ENCODE results near the gene PEMT.

PEMT gene

DNA sequence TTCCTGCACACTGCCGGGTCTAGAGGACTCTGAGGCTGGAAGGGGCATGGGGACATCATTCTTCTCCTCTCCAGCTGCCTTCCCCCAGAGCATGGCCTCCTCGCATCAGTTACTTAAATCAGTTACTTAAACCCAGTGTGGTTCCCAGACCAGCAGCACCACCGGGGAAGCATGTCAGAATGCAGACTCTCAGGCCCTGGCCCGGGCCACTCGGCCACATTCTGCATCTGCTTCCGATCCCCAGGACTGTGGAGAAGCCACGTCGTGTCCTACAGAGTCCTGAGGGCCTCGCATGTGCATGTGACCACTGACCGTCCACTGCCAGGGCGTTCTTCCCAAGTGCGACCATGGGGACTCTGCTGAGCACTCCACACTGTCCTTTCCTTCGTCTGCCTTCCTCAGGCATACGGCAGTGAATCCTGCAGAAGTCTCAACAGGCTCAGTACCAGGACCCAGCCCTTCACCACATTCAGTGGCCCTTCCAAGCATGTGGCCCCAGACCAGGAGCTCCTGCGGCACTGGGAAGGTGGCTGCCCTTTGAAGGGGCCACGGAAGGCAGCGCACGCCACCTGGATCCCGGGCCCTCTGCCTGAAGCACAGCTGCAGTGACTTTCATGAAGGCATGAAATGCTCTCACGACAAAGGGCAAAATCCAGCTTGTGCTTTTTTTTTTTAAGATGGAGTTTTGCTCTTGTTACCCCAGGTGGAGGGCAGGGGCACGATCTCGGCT lies 48.4 kb downstream of the PEMT start:
- DNase-seq = no peak
- in situ Hi-C loops (cut with MboI; ENCODE audit: low pct_unique_long_range_greater_than_20kb, low sequenced_read_pairs) = no loop called here

DNA sequence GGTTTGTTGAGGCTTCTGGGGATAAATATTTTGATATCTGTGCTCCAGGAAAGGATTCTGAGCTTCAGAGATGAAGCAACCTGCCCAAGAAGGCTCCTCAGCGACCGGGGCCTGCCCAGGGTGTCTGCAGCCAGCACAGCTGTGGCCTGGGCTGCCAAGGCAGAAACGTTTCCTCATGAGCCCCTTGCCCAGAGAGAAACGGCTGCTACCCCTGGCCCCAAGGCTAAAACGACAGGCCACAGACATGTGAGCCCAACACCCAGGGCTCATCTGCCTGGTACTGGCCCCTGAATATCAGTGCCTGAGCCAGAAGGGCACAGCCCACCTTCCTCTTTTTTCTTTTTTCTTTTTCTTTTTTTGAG lies 49.9 kb downstream of the PEMT start:
- in situ Hi-C loops (cut with MboI; ENCODE audit: low pct_unique_long_range_greater_than_20kb, low sequenced_read_pairs) = no loop called here

DNA sequence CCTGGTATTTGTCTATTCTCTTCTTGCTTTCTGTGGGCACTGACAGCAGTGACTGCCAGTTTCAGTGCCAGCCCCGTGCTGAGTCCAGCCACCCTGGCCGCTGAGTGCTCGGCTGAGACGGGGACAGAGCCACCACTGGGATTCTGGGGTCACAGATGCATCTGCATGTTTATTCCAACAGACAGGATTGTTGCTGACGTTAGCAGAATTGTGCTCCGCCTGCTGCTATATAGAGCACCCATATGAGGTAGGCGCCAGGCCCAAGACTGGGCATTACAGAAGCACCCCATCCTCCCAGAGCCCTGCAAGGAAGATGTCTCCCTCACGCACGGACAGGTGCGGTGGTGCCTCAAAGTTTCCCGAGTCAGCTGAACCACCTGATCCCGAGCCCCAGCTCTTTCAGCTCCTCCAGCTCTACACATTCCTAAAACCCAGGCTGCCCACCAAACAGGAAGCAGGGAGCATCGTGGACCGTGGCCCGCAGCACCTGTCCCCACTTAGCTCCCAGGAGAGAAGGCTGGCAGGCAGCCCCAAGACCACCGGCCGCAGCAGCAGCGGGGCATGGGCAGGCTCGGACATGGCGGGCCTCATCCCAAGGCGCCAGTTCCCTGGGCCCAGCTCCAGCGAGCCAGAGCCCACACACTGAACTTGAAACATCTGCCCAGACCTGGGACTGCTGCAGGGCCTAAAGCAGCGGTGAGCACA lies 50.4 kb downstream of the PEMT start:
- in situ Hi-C loops (cut with MboI; ENCODE audit: low pct_unique_long_range_greater_than_20kb, low sequenced_read_pairs) = no loop called here
- no peak for DNase-seq

More for the DNA sequence above, 49.9 kb downstream of the PEMT start:
- DNase-seq = no peak

DNA sequence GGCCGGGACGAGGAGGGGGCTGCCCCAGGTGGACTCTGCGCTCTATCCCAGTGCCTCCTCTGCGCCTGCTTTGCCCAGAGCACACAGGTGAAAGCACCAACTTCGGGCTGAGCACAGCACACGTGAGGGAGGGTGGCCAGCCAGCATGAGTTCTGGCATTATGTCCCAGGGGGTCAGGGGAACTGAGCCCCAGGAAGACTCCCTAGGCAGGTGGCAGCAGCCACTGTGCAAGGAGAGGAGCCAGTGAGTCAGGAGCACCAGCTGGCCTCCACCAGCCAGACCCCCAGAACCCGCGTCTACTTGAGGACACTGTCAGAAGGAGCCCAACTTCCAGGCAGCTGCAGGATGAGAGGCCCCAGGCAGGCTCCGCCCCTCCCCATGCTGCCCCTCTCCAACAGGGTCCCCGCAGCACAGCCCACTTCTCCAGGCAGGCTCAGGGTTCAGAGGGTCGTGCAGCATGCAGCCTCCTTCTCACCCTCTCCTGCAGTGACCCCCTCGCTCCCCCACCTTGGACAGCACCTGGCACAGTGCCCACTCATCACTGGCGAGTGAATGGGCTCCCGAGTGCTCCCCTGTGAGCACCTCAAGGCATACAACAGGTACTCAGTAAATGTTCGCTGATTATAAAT lies 51.1 kb downstream of the PEMT start:
- no peak for DNase-seq

DNA sequence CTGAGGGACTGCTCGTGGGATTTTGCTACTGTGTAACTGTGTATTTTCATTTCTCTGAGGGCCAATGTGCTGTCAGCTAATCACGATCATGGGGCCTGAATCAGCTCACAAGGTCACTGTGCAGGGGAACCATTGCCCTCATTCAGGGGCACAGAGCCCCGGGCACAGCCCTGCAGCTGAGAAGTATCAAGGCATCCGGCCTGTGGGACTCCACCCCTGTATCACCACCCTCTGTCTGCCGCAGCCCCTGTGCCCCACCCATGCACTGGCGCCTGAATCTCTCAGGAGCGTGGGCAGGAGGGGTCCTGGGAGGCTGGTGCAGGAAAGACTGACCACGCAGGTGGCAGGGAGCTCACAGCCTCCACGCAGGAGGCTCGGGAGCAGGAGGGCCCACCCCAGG lies 51.9 kb downstream of the PEMT start:
- no peak for DNase-seq
- in situ Hi-C loops (cut with MboI; ENCODE audit: low pct_unique_long_range_greater_than_20kb, low sequenced_read_pairs) = no loop called here

More for the DNA sequence above, 51.1 kb downstream of the PEMT start:
- in situ Hi-C loops (cut with MboI; ENCODE audit: low pct_unique_long_range_greater_than_20kb, low sequenced_read_pairs) = no loop called here

DNA sequence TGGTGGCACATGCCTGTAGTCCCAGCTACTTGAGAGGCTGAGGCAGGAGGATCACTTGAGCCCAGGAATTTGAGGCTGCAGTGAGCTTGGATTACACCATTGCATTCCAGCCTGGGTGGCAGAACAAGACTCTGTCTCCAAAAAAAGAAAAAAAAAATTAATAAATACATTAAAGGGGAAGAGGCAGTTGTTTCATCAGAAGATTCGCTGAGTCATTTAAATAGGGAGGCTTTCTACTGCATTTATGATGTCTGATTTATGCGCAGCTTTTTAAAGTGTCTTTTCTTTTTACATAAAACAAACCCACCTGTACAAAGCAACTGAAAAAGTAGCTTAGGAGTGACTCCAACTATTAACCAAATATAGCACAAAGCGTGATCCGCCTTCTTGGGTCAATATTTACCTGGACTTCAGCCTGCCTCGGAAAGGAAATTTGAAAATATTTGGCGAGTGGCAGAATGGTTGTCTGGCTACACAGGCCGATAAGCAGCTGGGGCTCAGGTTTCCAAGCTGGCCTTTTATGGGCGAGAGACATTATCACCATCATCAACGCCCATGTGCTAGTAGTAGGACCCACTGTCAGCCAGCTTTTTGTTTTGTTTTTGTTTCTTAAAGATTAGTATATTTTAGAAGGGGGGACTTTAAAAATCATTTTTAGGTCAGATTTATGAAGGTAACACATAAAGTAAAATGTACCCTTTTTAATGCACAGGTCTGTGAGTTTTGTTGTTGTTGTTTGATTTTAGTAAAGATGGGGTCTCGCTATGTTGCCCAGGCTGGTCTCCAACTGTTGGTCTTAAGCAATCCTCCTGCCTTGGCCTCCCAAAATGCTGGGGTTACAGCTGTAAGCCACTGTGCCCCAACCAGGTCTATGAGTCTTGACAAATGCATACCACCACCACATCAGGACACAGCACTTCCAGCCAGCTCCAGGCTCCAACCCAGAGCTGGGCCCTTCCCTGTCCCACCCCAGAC lies 52.8 kb downstream of the PEMT start:
- in situ Hi-C loops (cut with MboI; ENCODE audit: low pct_unique_long_range_greater_than_20kb, low sequenced_read_pairs) = no loop called here
- no peak for DNase-seq

DNA sequence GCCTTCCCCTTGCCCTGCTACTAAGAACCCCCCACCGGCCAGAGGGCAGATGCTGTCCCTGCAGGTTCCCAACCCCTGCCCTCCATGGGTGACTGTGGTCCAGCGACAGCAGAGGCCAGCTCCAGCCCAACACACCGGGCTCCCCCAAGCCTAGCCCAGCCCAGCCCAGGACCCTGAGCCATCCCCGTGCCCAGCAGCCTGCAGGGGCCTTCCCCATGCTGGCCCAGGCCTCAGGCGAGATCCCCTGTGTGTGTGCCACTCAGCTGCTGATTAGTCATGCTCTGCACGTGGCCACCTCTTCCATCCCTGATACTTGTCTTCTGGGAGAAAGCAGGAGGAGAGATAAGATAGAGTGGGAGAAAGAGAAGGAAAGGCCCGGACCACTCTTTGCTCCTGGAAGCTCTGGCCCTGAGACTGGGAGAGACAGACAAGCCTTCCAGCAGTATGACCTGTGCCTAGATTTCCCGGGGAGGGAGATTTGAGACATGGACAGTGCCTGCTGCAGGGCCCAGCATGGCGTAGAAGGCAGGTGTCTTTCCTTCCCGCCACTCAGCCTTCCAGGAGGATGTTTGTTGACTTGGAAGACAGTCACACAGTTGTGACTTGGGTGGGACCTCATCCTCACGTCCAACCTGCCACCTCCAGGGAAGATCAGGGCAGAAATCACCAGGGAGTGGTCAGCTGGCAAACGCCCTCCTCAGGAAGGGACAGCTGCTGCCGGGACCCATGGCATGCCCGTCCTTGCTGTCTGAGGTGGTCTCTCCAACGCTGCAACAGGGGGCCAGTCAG lies 54.0 kb downstream of the PEMT start:
- DNase-seq = no peak
- in situ Hi-C loops (cut with MboI; ENCODE audit: low pct_unique_long_range_greater_than_20kb, low sequenced_read_pairs) = no loop called here

DNA sequence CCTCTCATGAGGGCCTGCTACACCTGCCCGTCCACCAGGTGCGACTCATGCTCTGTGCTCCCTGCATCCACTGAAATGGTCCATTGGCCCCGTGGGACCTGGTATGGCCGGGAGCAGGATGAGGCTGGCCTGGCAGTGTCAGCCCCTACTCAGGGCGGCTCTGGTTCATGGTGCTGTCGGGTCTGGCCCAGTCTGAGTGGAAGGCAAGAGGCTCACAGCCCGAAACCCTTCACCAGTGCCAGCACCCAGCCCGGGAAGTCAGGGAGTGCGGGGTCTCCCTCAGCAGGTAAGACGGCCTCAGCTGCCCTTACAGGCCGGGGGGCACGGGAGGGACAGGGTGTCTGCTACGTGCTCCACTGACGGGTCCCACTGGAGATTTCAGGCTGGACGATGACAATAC lies 54.8 kb downstream of the PEMT start:
- no peak for DNase-seq
- in situ Hi-C loops (cut with MboI; ENCODE audit: low pct_unique_long_range_greater_than_20kb, low sequenced_read_pairs) = no loop called here

DNA sequence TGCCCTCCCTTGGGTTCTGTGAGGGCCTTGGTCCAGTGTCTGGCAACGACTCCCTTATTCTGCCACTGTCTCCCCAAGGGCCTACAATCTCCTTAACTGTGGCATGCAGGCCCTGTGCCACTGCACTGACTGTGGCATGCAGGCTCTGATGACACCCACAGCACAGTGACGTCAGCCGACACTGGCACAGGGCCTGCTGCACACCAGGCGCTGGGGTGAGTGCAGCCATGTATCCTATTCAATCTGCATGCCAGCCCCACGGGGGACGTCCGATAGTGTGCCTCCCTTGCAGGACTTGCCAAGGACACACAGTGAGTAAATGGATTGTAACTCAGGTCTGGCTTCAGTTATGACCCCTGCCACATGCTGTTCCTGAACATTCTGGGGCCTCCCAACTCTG lies 55.6 kb downstream of the PEMT start:
- in situ Hi-C loops (cut with MboI; ENCODE audit: low pct_unique_long_range_greater_than_20kb, low sequenced_read_pairs) = no loop called here
- DNase-seq = no peak

DNA sequence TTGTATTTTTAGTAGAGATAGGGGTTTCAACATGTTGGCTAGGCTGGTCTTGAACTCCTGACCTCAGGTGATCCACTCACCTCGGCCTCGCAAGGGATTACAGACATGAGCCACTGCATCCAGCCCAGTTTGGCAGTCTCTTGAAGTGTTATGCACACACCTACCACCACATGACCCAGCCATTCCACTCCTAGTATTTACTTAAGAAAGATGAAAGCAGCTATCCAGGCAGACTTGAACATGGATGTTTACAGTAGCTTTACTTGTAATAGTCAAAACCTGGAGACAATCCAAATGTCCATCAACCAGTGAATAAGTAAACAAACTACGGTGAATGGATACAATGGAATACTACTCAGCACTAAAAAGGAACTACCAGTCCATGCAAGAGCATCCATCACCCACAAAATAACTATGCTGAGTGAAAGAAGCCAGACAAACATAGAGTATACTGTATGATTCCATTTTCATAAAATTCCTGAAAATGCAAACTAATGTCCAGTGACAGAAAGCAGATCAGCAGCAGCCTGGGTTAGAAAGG lies 57.5 kb downstream of the PEMT start:
- no peak for DNase-seq
- in situ Hi-C loops (cut with MboI; ENCODE audit: low pct_unique_long_range_greater_than_20kb, low sequenced_read_pairs) = no loop called here

DNA sequence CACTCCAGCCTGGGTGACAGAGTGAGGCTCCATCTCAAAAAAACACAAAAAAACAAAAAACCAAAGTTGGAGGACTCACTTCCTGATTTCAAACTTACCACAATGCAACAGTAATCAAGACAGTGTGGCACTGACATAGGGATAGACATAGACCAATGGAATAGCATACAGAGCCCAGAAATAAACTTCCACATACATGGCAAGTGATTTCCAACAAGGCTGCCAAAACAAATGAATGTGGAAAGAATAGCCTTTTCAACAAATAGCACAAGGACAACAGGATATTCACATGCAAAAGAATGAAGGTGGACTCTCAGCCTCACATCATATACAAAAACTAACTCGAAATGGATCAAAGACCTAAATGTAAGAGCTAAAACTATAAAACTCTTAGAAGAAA lies 58.5 kb downstream of the PEMT start:
- no peak for DNase-seq
- in situ Hi-C loops (cut with MboI; ENCODE audit: low pct_unique_long_range_greater_than_20kb, low sequenced_read_pairs) = no loop called here

DNA sequence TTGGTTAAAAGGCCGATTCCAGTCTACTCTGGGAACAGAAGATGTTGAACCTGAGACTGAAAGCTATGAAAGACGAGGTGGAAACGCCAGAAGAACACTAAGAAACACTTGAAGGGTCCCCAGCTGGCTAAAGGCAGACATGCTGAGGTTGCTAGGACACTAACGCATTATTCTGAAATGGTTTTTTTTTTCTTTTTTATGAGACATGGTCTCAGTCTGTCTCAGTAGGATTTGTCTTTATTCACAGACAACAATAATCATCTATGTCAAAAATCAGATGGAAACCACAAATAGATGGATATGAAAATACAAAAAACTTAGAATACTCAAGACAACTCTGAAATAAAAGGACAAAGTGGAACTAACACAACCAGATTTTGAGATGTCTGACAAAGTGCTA lies 60.4 kb downstream of the PEMT start:
- no peak for DNase-seq
- in situ Hi-C loops (cut with MboI; ENCODE audit: low pct_unique_long_range_greater_than_20kb, low sequenced_read_pairs) = no loop called here

DNA sequence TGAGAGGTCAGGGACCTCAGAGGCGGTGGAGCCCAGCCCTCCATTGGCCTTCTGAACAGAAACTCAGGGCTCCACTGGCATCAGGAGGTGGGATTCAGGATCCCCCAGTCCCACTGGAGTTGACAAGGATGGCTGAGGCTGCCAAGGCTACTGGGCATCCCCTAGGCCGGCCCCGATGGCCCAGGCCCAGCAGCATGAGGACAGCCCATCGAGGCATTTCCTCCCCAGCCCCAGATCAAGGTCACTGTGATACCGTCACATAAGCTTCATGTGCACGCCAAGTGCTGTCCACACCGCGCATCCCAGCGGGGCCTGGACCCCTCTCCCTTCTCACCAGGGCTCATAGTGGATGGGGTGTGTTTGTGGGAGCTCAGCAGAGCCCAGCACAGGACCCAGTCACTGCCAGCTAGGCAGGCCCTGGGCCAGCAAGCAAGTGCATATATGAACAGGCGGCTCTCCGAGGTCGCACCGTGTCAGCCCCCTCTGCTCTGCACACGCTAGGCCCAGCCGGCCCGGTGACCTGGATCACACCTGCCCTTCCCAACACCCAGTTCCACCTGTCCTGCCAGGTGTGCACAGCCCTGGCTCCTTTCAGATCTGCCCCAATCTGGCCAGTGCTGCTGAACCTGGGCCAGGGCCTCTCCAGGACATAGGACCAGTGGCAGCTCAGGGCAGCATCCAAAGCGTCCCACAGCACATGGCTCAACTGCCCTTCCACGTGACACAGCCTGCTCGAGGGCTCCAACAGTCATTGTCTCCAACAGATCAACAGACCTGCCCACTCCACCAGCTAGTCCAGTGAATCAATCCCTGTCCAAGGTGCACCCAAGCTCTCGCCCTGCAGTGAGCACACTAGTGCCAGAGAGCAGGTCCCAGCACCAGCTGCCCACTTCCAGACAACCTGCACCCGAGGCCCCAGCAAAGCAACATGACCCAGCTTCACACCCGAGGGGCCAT lies 62.5 kb downstream of the PEMT start:
- in situ Hi-C loops (cut with MboI; ENCODE audit: low pct_unique_long_range_greater_than_20kb, low sequenced_read_pairs) = no loop called here
- DNase-seq = no peak

DNA sequence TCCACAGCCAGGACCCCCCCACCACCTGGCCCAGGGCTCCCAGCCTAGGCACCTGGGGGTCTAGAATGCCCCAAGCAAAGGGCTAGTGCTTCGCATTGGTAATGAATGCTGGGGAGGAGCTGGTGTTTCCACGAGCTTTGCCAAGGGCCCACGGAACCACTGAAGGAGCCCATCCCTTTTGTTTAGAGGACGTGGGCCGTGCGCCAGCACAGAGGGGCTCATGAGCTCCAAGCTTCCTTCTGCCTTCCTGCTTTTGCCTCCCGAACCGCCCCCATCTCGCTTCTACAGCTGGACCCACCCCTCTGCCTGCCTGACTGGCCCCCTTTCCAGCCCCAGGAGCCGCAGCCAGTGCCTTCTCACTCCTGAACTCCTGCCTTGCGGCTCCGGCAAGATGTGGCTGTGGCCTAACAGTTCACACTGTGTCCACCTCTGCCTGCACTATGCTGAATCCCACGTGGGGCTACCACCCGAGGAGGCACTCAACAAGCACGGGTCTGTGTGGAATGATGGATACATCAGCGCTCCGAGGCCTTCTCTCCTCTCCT lies 63.5 kb downstream of the PEMT start:
- in situ Hi-C loops (cut with MboI; ENCODE audit: low pct_unique_long_range_greater_than_20kb, low sequenced_read_pairs) = no loop called here
- no peak for DNase-seq

DNA sequence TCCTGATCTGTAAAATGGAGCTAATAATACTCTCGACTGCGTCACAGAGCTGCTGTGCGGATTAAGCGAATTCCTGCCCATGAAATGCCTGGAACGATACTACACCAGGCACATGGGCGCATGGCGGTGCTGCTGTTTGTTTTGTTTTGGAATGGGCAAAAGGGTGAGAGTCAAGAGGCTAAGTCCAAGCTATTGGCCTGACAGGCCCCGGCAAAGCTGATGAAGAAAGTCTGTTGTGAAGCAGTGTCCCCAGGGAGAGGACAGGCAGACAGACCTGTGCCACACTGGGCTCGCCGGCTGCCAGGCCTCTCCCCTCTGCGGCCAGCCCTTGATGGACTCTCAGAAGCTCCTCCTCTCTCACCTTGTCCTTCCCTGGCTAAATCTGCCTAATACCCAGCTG lies 64.0 kb downstream of the PEMT start:
- DNase-seq = no peak
- in situ Hi-C loops (cut with MboI; ENCODE audit: low pct_unique_long_range_greater_than_20kb, low sequenced_read_pairs) = no loop called here

DNA sequence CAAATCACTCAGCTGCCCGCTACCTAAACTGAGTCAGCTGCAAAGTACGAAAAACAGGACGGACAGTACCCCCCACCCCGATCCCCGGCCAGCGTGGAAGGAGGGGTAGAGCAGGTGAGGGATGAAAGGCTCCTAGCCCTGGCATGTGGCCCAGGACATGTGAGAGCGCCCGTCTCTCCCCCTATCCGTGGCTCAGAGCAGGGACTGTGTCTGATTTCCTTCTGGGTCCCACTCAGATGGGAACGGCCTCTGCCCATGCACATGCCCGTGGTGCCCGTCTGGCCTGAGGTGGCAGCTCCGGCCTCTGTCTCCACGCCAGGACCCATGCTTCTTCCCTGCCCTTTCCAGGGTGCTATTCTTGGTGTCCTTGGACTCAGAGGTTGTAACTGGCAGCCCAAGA lies 65.1 kb downstream of the PEMT start:
- DNase-seq = no peak
- in situ Hi-C loops (cut with MboI; ENCODE audit: low pct_unique_long_range_greater_than_20kb, low sequenced_read_pairs) = no loop called here

DNA sequence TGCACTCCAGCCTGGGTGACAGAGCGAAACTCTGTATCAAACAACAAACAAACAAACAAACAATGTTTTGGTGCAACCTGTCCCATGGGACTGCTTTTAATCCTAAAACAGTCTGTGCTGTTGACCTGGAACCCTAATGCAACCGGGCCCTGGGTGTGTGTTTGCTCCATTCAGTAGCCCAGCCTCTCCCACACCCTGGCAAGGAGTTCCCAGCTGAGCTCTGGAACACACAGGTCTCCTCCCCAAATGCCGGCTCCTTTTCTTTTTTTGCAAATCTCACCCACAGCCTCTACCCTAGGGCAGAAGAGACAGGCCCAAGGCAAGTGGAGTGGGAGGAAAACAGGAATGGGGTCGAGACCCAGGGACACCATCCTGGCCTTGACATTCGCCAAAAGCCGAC lies 65.6 kb downstream of the PEMT start:
- no peak for DNase-seq
- in situ Hi-C loops (cut with MboI; ENCODE audit: low pct_unique_long_range_greater_than_20kb, low sequenced_read_pairs) = no loop called here

Data from KBM-7 (cell line).